SU-DHL-6 (cell line): ENCODE measurements around the gene TSHZ3.

Experiments
- H2AFZ ChIP-seq: fragments of 200-600 bp; sonication (generic); 2 replicates; pipeline ENCODE4 v1.6.1; 2014; ENCODE audit warnings: low read depth, mild to moderate bottlenecking, moderate library complexity, mixed read lengths, antibody characterized with exemption, low read length; ENCODE audit not compliant: severe bottlenecking
- H3F3A ChIP-seq: fragments of 200-600 bp; shearing (Covaris generic); 2 replicates; pipeline ENCODE4 v1.6.0; 2016; ENCODE audit warnings: antibody characterized with exemption, mild to moderate bottlenecking; ENCODE audit not compliant: insufficient read depth
- H3K27ac ChIP-seq: fragments of 200-600 bp; sonication (generic); 2 replicates; pipeline ENCODE4 v1.5.1; 2016; ENCODE audit warnings: low read depth, mild to moderate bottlenecking, low read length, moderate library complexity, mixed read lengths
- H3K27me3 ChIP-seq: fragments of 200-600 bp; sonication (generic), shearing (Covaris generic); 2 replicates; pipeline ENCODE4 v1.6.0; 2014; ENCODE audit warnings: mild to moderate bottlenecking, low read length
- H3K36me3 ChIP-seq: fragments of 200-600 bp; sonication (generic); 2 replicates; pipeline ENCODE4 v1.6.1; 2014; ENCODE audit warnings: mild to moderate bottlenecking, low read length, mixed read lengths
- H3K4me2 ChIP-seq: fragments of 300-600, 200-600 bp; shearing (Covaris generic), sonication (generic); 2 replicates; pipeline ENCODE4 v1.6.0; 2014; ENCODE audit warnings: low read length, low read depth, mild to moderate bottlenecking; ENCODE audit not compliant: poor library complexity, severe bottlenecking
- H3K4me3 ChIP-seq: fragments of 200-600 bp; sonication (generic); 2 replicates; pipeline ENCODE4 v1.5.1; 2014; ENCODE audit warnings: antibody characterized with exemption, low read length, mild to moderate bottlenecking, mixed read lengths; ENCODE audit not compliant: insufficient read depth, poor library complexity, severe bottlenecking
- H3K79me2 ChIP-seq: fragments of 200-600 bp; sonication (generic); 2 replicates; pipeline ENCODE4 v1.6.1; 2014; ENCODE audit warnings: mild to moderate bottlenecking, low read length, moderate library complexity; ENCODE audit not compliant: insufficient read depth
- H3K9ac ChIP-seq: fragments of 200-600 bp; sonication (generic); 2 replicates; pipeline ENCODE4 v1.7.0; 2014; ENCODE audit warnings: mild to moderate bottlenecking, low read length
- H3K9me2 ChIP-seq: fragments of 200-600 bp; sonication (generic); replicated peaks from 2 replicates; pipeline ENCODE4 v1.6.1; 2014; ENCODE audit warnings: low read length; ENCODE audit not compliant: insufficient read depth
- H3K9me3 ChIP-seq: fragments of 200-600 bp; sonication (generic); 2 replicates; pipeline ENCODE4 v1.6.1; 2014; ENCODE audit warnings: low read length, mixed read lengths; ENCODE audit not compliant: insufficient read depth
- H4K20me1 ChIP-seq: fragments of 200-600 bp; sonication (generic); 2 replicates; pipeline ENCODE4 v1.6.1; 2014; ENCODE audit warnings: low read depth, mild to moderate bottlenecking, antibody characterized with exemption, low read length, moderate library complexity, mixed read lengths
- CTCF ChIP-seq: fragments of 200-600 bp; sonication (generic); IDR thresholded peaks from one replicate; pipeline ENCODE4 v1.5.1; 2017; ENCODE audit warnings: antibody characterized with exemption, mild to moderate bottlenecking, low read length, moderate library complexity; ENCODE audit not compliant: insufficient read depth, poor library complexity, severe bottlenecking
- EZH2phosphoT487 ChIP-seq: fragments of 200-600 bp; sonication (generic), shearing (Covaris generic); conservative IDR thresholded peaks from 2 replicates; pipeline ENCODE4 v1.6.1; 2018; ENCODE audit warnings: mild to moderate bottlenecking, antibody characterized with exemption, low read length, moderate library complexity, mixed read lengths

Gene TSHZ3

DNA sequence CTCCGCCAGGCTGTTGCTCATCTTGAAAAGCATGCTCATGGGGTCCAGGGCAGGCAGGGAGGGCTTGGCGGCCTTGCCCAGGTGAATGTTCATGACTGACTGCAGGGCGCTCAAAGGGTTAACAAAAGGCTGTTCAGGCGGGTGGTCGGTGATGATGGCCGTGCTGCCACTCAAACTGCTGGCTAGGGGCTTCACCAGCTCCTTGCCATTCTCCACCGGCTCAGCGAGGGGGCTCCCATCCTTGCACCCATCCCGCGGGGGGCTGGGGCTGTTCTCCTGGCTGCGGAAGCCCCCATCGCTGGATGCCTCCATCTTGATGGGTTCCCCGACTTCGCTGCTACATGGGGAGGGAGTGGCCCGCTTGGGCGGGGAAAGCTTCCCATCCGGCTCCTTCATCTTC is 71.7 kb downstream of the TSHZ3 start:
- no peaks in the 10 kb centered on the region for H3K79me2 ChIP-seq
- no peaks in the 10 kb centered on the region for H3K9me2 ChIP-seq
- no peak overlapping the region for H2AFZ ChIP-seq
- H3K4me2 ChIP-seq, result no peak overlapping the region
- TF ChIP-seq CTCF (no peak), EZH2phosphoT487 (no peak)
- no peaks in the 10 kb centered on the region for H3K36me3 ChIP-seq
- H3K9me3 ChIP-seq, result no peaks in the 10 kb centered on the region
- no peaks in the 10 kb centered on the region for H3K27me3 ChIP-seq
- H3K4me3 ChIP-seq, result no peak overlapping the region
- no peak overlapping the region for H3K9ac ChIP-seq
- no peak overlapping the region for H3K27ac ChIP-seq
- H3F3A ChIP-seq, result no peaks in the 10 kb centered on the region
- H4K20me1 ChIP-seq, result no peaks in the 10 kb centered on the region

DNA sequence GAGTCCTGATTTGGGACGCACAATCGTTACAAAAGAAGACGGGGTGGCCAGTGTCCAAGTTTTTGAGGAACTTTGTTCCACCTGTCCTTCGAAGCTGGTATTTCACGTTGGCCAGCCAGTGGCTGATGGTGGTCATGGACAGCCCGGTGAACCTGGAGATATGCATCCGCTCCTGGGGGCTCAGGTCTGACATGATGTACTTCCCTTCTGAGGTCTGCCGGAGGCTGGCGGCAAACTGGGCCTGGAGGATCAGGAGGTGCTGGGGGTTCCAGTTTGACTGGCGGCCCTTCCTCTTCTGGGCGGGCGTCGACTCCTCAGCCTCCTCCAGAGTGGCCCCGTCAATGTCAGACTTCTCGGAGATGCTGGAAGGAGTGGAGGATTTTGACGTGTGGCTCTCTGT is 72.4 kb downstream of the TSHZ3 start:
- no peak overlapping the region for H2AFZ ChIP-seq
- H3K79me2 ChIP-seq, result no peaks in the 10 kb centered on the region
- no peaks in the 10 kb centered on the region for H3K36me3 ChIP-seq

DNA sequence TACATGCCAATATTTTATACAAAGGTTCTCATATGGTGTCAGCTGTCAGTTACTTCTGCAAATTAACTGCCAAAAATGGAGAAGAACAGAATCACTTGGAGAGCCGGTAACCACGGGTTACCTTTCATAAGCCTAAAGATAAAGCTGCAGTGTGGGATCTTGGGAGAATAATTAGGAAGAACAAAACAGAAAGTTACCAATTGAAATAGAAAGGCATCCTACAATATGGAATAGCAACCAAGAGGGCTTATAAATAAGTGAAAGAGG is 74.2 kb downstream of the TSHZ3 start:
- no peaks in the 10 kb centered on the region for H4K20me1 ChIP-seq
- no peaks in the 10 kb centered on the region for H3K9me2 ChIP-seq
- H3K27me3 ChIP-seq, result no peaks in the 10 kb centered on the region
- no peak overlapping the region for H2AFZ ChIP-seq
- H3K4me2 ChIP-seq, result no peak overlapping the region
- no peak overlapping the region for H3K9ac ChIP-seq
- no peak overlapping the region for H3K4me3 ChIP-seq
- no peak overlapping the region for H3K27ac ChIP-seq
- no peaks in the 10 kb centered on the region for H3K9me3 ChIP-seq
- TF ChIP-seq EZH2phosphoT487 (no peak), CTCF (no peak)
- H3K36me3 ChIP-seq, result no peaks in the 10 kb centered on the region
- H3F3A ChIP-seq, result no peaks in the 10 kb centered on the region
- H3K79me2 ChIP-seq, result no peaks in the 10 kb centered on the region

More for the DNA sequence above, 72.4 kb downstream of the TSHZ3 start:
- Histone ChIP-seq H3F3A (no peaks in the 10 kb centered on the region), H3K27ac (no peak overlapping the region), H3K4me3 (no peak overlapping the region), H3K27me3 (no peaks in the 10 kb centered on the region), H3K4me2 (no peak overlapping the region), H4K20me1 (no peaks in the 10 kb centered on the region), H3K9me3 (no peaks in the 10 kb centered on the region), H3K9me2 (no peaks in the 10 kb centered on the region), H3K9ac (no peak overlapping the region)
- TF ChIP-seq CTCF, result no peak
- no peak for TF ChIP-seq EZH2phosphoT487
